HepG2 (cell line): ENCODE data around the gene SH2D7. TPM values are rescaled to one million over a fixed set of nuclear protein-coding genes. Genes with fewer than 3 reads are reported as not detected.

Experiments used
- FOXA1 ChIP-seq, 2 experiments: fragments of 450-650 bp in 1 of 2; sonication (generic) in 1 of 2; formaldehyde crosslinking in 1 of 2; IDR thresholded peaks; 2 replicates each; pipeline versions ENCODE4 v1.4.0 to v1.6.1; 2016 to 2020; ENCODE audit warnings: missing genetic modification reagents in 1 of 2
- HES4 ChIP-seq: sonication (generic); formaldehyde crosslinking; IDR thresholded peaks from 2 replicates; pipeline ENCODE4 v1.9.0; 2021; ENCODE audit warnings: mild to moderate bottlenecking, missing genetic modification reagents, borderline replicate concordance
- ISX ChIP-seq: sonication (generic); formaldehyde crosslinking; conservative IDR thresholded peaks from 2 replicates; pipeline ENCODE4 v1.5.0; 2020; ENCODE audit warnings: missing genetic modification reagents
- KAT7 ChIP-seq: IDR thresholded peaks from 2 replicates; pipeline ENCODE4 v1.6.1; 2018; ENCODE audit warnings: borderline replicate concordance, missing compliant biosample characterization
- LCORL ChIP-seq, 2 experiments: fragments of 450-650 bp in 1 of 2; sonication (generic) in 1 of 2; formaldehyde crosslinking in 1 of 2; IDR thresholded peaks; 2 replicates each; pipeline versions ENCODE4 v1.5.0 to v1.6.1; 2017 to 2020; ENCODE audit warnings: antibody characterized with exemption in 1 of 2, missing genetic modification reagents in 1 of 2
- MEIS2 ChIP-seq: sonication (generic); formaldehyde crosslinking; IDR thresholded peaks from 2 replicates; pipeline ENCODE4 v1.9.0; 2021; ENCODE audit warnings: mild to moderate bottlenecking, missing genetic modification reagents
- MLLT10 ChIP-seq: sonication (generic); formaldehyde crosslinking; IDR thresholded peaks from 2 replicates; pipeline ENCODE4 v1.4.0; 2020; ENCODE audit warnings: missing genetic modification reagents
- NFYC ChIP-seq: IDR thresholded peaks from 2 replicates; pipeline ENCODE4 v1.6.1; 2016; ENCODE audit warnings: missing genetic modification reagents, missing compliant biosample characterization
- NRL ChIP-seq: sonication (generic); formaldehyde crosslinking; IDR thresholded peaks from 2 replicates; pipeline ENCODE4 v1.5.0; 2020; ENCODE audit warnings: missing genetic modification reagents, mild to moderate bottlenecking, moderate library complexity, borderline replicate concordance
- RBAK ChIP-seq: sonication (generic); formaldehyde crosslinking; IDR thresholded peaks from 2 replicates; pipeline ENCODE4 v1.5.1; 2020; ENCODE audit warnings: mild to moderate bottlenecking, missing genetic modification reagents
- SAFB2 ChIP-seq: sonication (generic); formaldehyde crosslinking; IDR thresholded peaks from 2 replicates; pipeline ENCODE4 v1.5.1; 2020; ENCODE audit warnings: missing genetic modification reagents, low read depth, mild to moderate bottlenecking, borderline replicate concordance
- SRF ChIP-seq: IDR thresholded peaks from 2 replicates; pipeline ENCODE4 v1.6.1; 2011; ENCODE audit warnings: mild to moderate bottlenecking, low read depth, low read length, moderate library complexity
- WIZ ChIP-seq: sonication (generic); formaldehyde crosslinking; IDR thresholded peaks from 2 replicates; pipeline ENCODE4 v1.5.1; 2020; ENCODE audit warnings: mild to moderate bottlenecking, missing genetic modification reagents
- ZBTB38 ChIP-seq: sonication (generic); formaldehyde crosslinking; IDR thresholded peaks from 2 replicates; pipeline ENCODE4 v1.5.1; 2020; ENCODE audit warnings: mild to moderate bottlenecking, missing genetic modification reagents
- ZNF10 ChIP-seq: sonication (generic); formaldehyde crosslinking; IDR thresholded peaks from 2 replicates; pipeline ENCODE4 v1.4.0; 2020; ENCODE audit warnings: mild to moderate bottlenecking, low read depth, missing genetic modification reagents, borderline replicate concordance
- ZNF230 ChIP-seq: sonication (generic); formaldehyde crosslinking; IDR thresholded peaks from 2 replicates; pipeline ENCODE4 v1.4.0; 2020; ENCODE audit warnings: mild to moderate bottlenecking, missing genetic modification reagents
- ZNF256 ChIP-seq: sonication (generic); formaldehyde crosslinking; conservative IDR thresholded peaks from 2 replicates; pipeline ENCODE4 v1.4.0; 2020; ENCODE audit warnings: missing genetic modification reagents
- ZNF292 ChIP-seq: sonication (generic); formaldehyde crosslinking; IDR thresholded peaks from 2 replicates; pipeline ENCODE4 v1.8.1; 2022; ENCODE audit warnings: mild to moderate bottlenecking, low read depth, missing genetic modification reagents, borderline replicate concordance
- ZNF484 ChIP-seq: sonication (generic); formaldehyde crosslinking; IDR thresholded peaks from 2 replicates; pipeline ENCODE4 v1.5.1; 2020; ENCODE audit warnings: mild to moderate bottlenecking, low read depth, missing genetic modification reagents, borderline replicate concordance
- ZNF567 ChIP-seq: sonication (generic); formaldehyde crosslinking; IDR thresholded peaks from 2 replicates; pipeline ENCODE4 v1.8.1; 2023; ENCODE audit warnings: mild to moderate bottlenecking, missing genetic modification reagents, borderline replicate concordance
- ZNF570 ChIP-seq: sonication (generic); formaldehyde crosslinking; IDR thresholded peaks from 2 replicates; pipeline ENCODE4 v1.4.0; 2020; ENCODE audit warnings: mild to moderate bottlenecking, missing genetic modification reagents, borderline replicate concordance
- ZNF577 ChIP-seq: sonication (generic); formaldehyde crosslinking; IDR thresholded peaks from 2 replicates; pipeline ENCODE4 v1.4.0; 2020; ENCODE audit warnings: mild to moderate bottlenecking, low read depth, missing genetic modification reagents, borderline replicate concordance
- ZNF703 ChIP-seq: sonication (generic); formaldehyde crosslinking; IDR thresholded peaks from 2 replicates; pipeline ENCODE4 v1.5.1; 2020; ENCODE audit warnings: missing genetic modification reagents, mild to moderate bottlenecking, moderate library complexity, borderline replicate concordance
- ZSCAN21 ChIP-seq: sonication (generic); formaldehyde crosslinking; IDR thresholded peaks from 2 replicates; pipeline ENCODE4 v1.8.0; 2022; ENCODE audit warnings: mild to moderate bottlenecking, missing genetic modification reagents, moderate library complexity, borderline replicate concordance
- ZSCAN29 ChIP-seq: sonication (generic); formaldehyde crosslinking; conservative IDR thresholded peaks from 2 replicates; pipeline ENCODE4 v1.4.0; 2020; ENCODE audit warnings: mild to moderate bottlenecking, missing genetic modification reagents
- ZZZ3 ChIP-seq: sonication (generic); formaldehyde crosslinking; IDR thresholded peaks from 2 replicates; pipeline ENCODE4 v1.4.0; 2020; ENCODE audit warnings: missing genetic modification reagents, mild to moderate bottlenecking, borderline replicate concordance
- polyA plus RNA-seq, 8 experiments: library from polyadenylated mRNA; depleted of rRNA in 3 of 8; stranded (reverse) in 7 of 8; unstranded in 1 of 8; fragments of >200 nt; fragmentation: Illumina TruSeq in 4 of 8; extraction: Trizol in 4 of 8; gene quantifications; 2 replicates each; pipeline versions ENCODE4 v1.2.1 to v1.2.3, GENCODE V29; 2011 to 2016; ENCODE audit warnings: low read depth in 4 of 8, missing spikeins in 1 of 8, mixed read lengths in 1 of 8; ENCODE audit not compliant: insufficient read depth in 1 of 8
- total RNA-seq, 5 experiments: library from RNA; depleted of rRNA; stranded (reverse); fragments of >200 nt; fragmentation: Illumina TruSeq; extraction: Trizol; gene quantifications; 2 replicates each; pipeline ENCODE4 v1.2.3, GENCODE V29; 2016; ENCODE audit warnings: low read depth in 1 of 5
- TF ChIP-seq, protein P1 (sequence below), 2 experiments: sonication (generic) in 1 of 2; formaldehyde crosslinking in 1 of 2; IDR thresholded peaks; 2 replicates each; pipeline versions ENCODE4 v1.4.0 to v1.6.1; 2016 to 2020; ENCODE audit warnings: borderline replicate concordance in 1 of 2, low read depth in 1 of 2, mild to moderate bottlenecking in 1 of 2, missing genetic modification reagents in 1 of 2

The SH2D7 gene
- total and polyA plus RNA-seq, 2 of the 13 experiments (the other 11 are each of a cell fraction or from before 2014, with no cell fraction given): not detected

- TF ChIP-seq ZNF484 (CRISPR knock-in tag) (no peak), ZNF567 (no peak), FOXA1 (IDR thresholded peaks at IDR 0.05) (no peak), FOXA1 (CRISPR knock-in tag; IDR thresholded peaks at IDR 0.05) (no peak), KAT7 (no peak), ZSCAN21 (CRISPR knock-in tag) (no peak), ZBTB38 (CRISPR knock-in tag) (no peak), ISX (CRISPR knock-in tag) (no peak), NFYC (CRISPR knock-in tag) (no peak), HES4 (CRISPR knock-in tag) (no peak), ZSCAN29 (CRISPR knock-in tag) (no peak), ZNF292 (CRISPR knock-in tag) (no peak), ZNF703 (CRISPR knock-in tag) (no peak), ZNF10 (CRISPR knock-in tag) (no peak), RBAK (no peak), ZZZ3 (CRISPR knock-in tag) (no peak), ZNF577 (CRISPR knock-in tag) (no peak), LCORL (IDR thresholded peaks at IDR 0.05) (no peak), LCORL (CRISPR knock-in tag; IDR thresholded peaks at IDR 0.05) (no peak), WIZ (CRISPR knock-in tag) (no peak), SAFB2 (CRISPR knock-in tag) (no peak), MEIS2 (no peak), NRL (no peak), ZNF570 (CRISPR knock-in tag) (no peak), ZNF256 (no peak), ZNF230 (CRISPR knock-in tag) (no peak), SRF (no peak), MLLT10 (CRISPR knock-in tag) (no peak)
- TF ChIP-seq, protein P1, sequence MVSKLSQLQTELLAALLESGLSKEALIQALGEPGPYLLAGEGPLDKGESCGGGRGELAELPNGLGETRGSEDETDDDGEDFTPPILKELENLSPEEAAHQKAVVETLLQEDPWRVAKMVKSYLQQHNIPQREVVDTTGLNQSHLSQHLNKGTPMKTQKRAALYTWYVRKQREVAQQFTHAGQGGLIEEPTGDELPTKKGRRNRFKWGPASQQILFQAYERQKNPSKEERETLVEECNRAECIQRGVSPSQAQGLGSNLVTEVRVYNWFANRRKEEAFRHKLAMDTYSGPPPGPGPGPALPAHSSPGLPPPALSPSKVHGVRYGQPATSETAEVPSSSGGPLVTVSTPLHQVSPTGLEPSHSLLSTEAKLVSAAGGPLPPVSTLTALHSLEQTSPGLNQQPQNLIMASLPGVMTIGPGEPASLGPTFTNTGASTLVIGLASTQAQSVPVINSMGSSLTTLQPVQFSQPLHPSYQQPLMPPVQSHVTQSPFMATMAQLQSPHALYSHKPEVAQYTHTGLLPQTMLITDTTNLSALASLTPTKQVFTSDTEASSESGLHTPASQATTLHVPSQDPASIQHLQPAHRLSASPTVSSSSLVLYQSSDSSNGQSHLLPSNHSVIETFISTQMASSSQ (IDR thresholded peaks at IDR 0.05; ENCODE audit: low read depth): no peak
- TF ChIP-seq, protein P1 (CRISPR knock-in tag; IDR thresholded peaks at IDR 0.05; ENCODE audit: borderline replicate concordance): no peak
Observed at GRCh38 chr15:78108300-78109084, 16.1 kb downstream of the SH2D7 start (continued).
